ENCODE results near the gene ARHGEF3. TPM values are rescaled to one million over a fixed set of nuclear protein-coding genes. Genes with fewer than 3 reads are reported as not detected.
A peak's percentile ranks its signal among the peaks of the same experiment; 100 is the strongest.

The ARHGEF3 gene
- total RNA-seq, 1 donor from 2014 or later: 72.2 TPM

GRCh38 chr3:56776556-56776950 is 25.2 kb downstream of the ARHGEF3 start:
- peaks cover 6% of the 10 kb centered on the region for H3K9me3 Mint-ChIP-seq (ENCODE audit: low read depth)
- DNase-seq (ENCODE audit: low spot score, unreplicated experiment): no peak
- H3K4me3 Mint-ChIP-seq (ENCODE audit: low read depth): peak overlapping the region; percentile 29
- H3K27me3 Mint-ChIP-seq: no peaks in the 10 kb centered on the region
- peaks cover 35% of the 10 kb centered on the region for H3K36me3 Mint-ChIP-seq (ENCODE audit: insufficient read depth)
- peaks cover 30% of the 10 kb centered on the region for H3K4me1 Mint-ChIP-seq (ENCODE audit: low read depth)
- peak overlapping the region; percentile 75 for H3K27ac Mint-ChIP-seq
- TF ChIP-seq CTCF (IDR thresholded peaks at IDR 0.05; ENCODE audit: unreplicated experiment): no peak

GRCh38 chr3:56775838-56776555 is 25.8 kb downstream of the ARHGEF3 start:
- peaks cover 30% of the 10 kb centered on the region for H3K4me1 Mint-ChIP-seq (ENCODE audit: low read depth)
- peaks cover 40% of the 10 kb centered on the region for H3K36me3 Mint-ChIP-seq (ENCODE audit: insufficient read depth)
- no peak for TF ChIP-seq CTCF (IDR thresholded peaks at IDR 0.05; ENCODE audit: unreplicated experiment)
- H3K4me3 Mint-ChIP-seq (ENCODE audit: low read depth): no peak overlapping the region
- peak overlapping the region; percentile 90 for H3K27ac Mint-ChIP-seq
- peaks cover 6% of the 10 kb centered on the region for H3K9me3 Mint-ChIP-seq (ENCODE audit: low read depth)
- no peak for DNase-seq (ENCODE audit: low spot score, unreplicated experiment)
- H3K27me3 Mint-ChIP-seq: no peaks in the 10 kb centered on the region

GRCh38 chr3:56775445-56775837 is 26.3 kb downstream of the ARHGEF3 start:
- Mint-ChIP-seq H3K27ac (peak overlapping the region; percentile 90), H3K9me3 (ENCODE audit: low read depth) (peaks cover 6% of the 10 kb centered on the region), H3K36me3 (ENCODE audit: insufficient read depth) (peaks cover 39% of the 10 kb centered on the region), H3K4me3 (ENCODE audit: low read depth) (no peak overlapping the region), H3K4me1 (ENCODE audit: low read depth) (peaks cover 28% of the 10 kb centered on the region), H3K27me3 (no peaks in the 10 kb centered on the region)
- TF ChIP-seq CTCF (IDR thresholded peaks at IDR 0.05; ENCODE audit: unreplicated experiment): no peak
- no peak for DNase-seq (ENCODE audit: low spot score, unreplicated experiment)

- no peak for TF ChIP-seq CTCF (IDR thresholded peaks at IDR 0.05; ENCODE audit: unreplicated experiment)
- Mint-ChIP-seq H3K4me3 (ENCODE audit: low read depth) (no peak overlapping the region), H3K27ac (no peak overlapping the region), H3K36me3 (ENCODE audit: insufficient read depth) (peaks cover 37% of the 10 kb centered on the region), H3K27me3 (no peaks in the 10 kb centered on the region), H3K4me1 (ENCODE audit: low read depth) (peaks cover 30% of the 10 kb centered on the region), H3K9me3 (ENCODE audit: low read depth) (peaks cover 6% of the 10 kb centered on the region)
- DNase-seq (ENCODE audit: low spot score, unreplicated experiment): no peak
Observed at GRCh38 chr3:56773986-56774385, 27.8 kb downstream of the ARHGEF3 start.

- TF ChIP-seq CTCF (IDR thresholded peaks at IDR 0.05; ENCODE audit: unreplicated experiment): no peak
- Mint-ChIP-seq H3K4me3 (ENCODE audit: low read depth) (no peak overlapping the region), H3K4me1 (ENCODE audit: low read depth) (peaks cover 30% of the 10 kb centered on the region), H3K27me3 (no peaks in the 10 kb centered on the region), H3K36me3 (ENCODE audit: insufficient read depth) (peaks cover 40% of the 10 kb centered on the region), H3K9me3 (ENCODE audit: low read depth) (peaks cover 6% of the 10 kb centered on the region), H3K27ac (peak overlapping the region; percentile 23)
- DNase-seq (ENCODE audit: low spot score, unreplicated experiment): no peak
Observed at GRCh38 chr3:56772952-56773938, 28.5 kb downstream of the ARHGEF3 start.
